CD4-positive, alpha-beta T cell (primary cell): ENCODE results near the gene CDH24. TPM values are rescaled to one million over a fixed set of nuclear protein-coding genes. Genes with fewer than 3 reads are reported as not detected.
A peak's percentile ranks its signal among the peaks of the same experiment; 100 is the strongest.

Experiments used
- ATAC-seq: fragments of 200-7000 bp; cut with Tn5 transposase; one replicate; pipeline ENCODE4 v1.10.0; 2022; ENCODE audit warnings: mild to moderate bottlenecking; ENCODE audit not compliant: poor library complexity
- CTCF ChIA-PET: fragments of 350-600 bp; sonication (Branson Sonifier 250); formaldehyde crosslinking; loops from one replicate; lab custom pipeline; 2021; ENCODE audit warnings: antibody characterized with exemption, inconsistent platforms; lab: Charles Lee
- POLR2A ChIA-PET: fragments of 350-600 bp; sonication (Branson Sonifier 250); formaldehyde crosslinking; loops from one replicate; lab custom pipeline; 2021; ENCODE audit warnings: antibody characterized with exemption, inconsistent platforms; lab: Charles Lee
- DNase-seq, 14 experiments: peaks; one replicate each; pipeline ENCODE4 v3.0.0-alpha.2; 2013 to 2020; ENCODE audit warnings: mixed read lengths in 2 of 14
- H3K27ac ChIP-seq, 2 donors: one replicate each; pipeline versions ENCODE4 v1.5.1 to v1.7.0; 2013; ENCODE audit warnings: low read length in 2 of 2, low read depth in 1 of 2, mild to moderate bottlenecking in 1 of 2
- H3K27me3 ChIP-seq, 2 experiments: 1 replicate in 1 of 2; 2 replicates in 1 of 2; pipeline versions ENCODE4 v1.6.1 to v1.7.0; 2013; ENCODE audit warnings: low read length in 2 of 2, control low read depth in 1 of 2, mild to moderate bottlenecking in 1 of 2, moderate library complexity in 1 of 2; ENCODE audit not compliant: insufficient read depth in 2 of 2, control insufficient read depth in 1 of 2
- H3K36me3 ChIP-seq: one replicate; pipeline ENCODE4 v1.6.1; 2013; ENCODE audit warnings: low read length, control low read depth; ENCODE audit not compliant: insufficient read depth
- H3K4me1 ChIP-seq: one replicate; pipeline ENCODE4 v1.6.1; 2013; ENCODE audit warnings: low read length, control low read depth; ENCODE audit not compliant: insufficient read depth
- H3K4me3 ChIP-seq: one replicate; pipeline ENCODE4 v1.5.1; 2013; ENCODE audit warnings: mild to moderate bottlenecking, low read length, moderate library complexity
- H3K9me3 ChIP-seq, 2 experiments: 1 replicate in 1 of 2; 2 replicates in 1 of 2; pipeline versions ENCODE4 v1.6.1 to v1.7.0; 2013; ENCODE audit warnings: low read length in 2 of 2, mild to moderate bottlenecking in 2 of 2, control low read depth in 1 of 2, moderate library complexity in 1 of 2; ENCODE audit not compliant: control insufficient read depth in 1 of 2, insufficient read depth in 1 of 2
- H3K27ac Mint-ChIP-seq: one replicate; pipeline ENCODE4 v1.8.0; 2020; ENCODE audit warnings: mixed read lengths
- H3K27me3 Mint-ChIP-seq: one replicate; pipeline ENCODE4 v1.8.0; 2021; ENCODE audit warnings: mixed read lengths
- H3K36me3 Mint-ChIP-seq: one replicate; pipeline ENCODE4 v1.8.0; 2021; ENCODE audit warnings: low read depth, mixed read lengths
- H3K4me1 Mint-ChIP-seq: one replicate; pipeline ENCODE4 v1.8.0; 2021; ENCODE audit warnings: low read depth, mixed read lengths
- H3K4me3 Mint-ChIP-seq: one replicate; pipeline ENCODE4 v1.8.0; 2020; ENCODE audit warnings: mild to moderate bottlenecking, mixed read lengths
- H3K9me3 Mint-ChIP-seq: one replicate; pipeline ENCODE4 v1.8.0; 2020; ENCODE audit warnings: mixed read lengths
- CTCF ChIP-seq: fragments of 200-600 bp; IDR thresholded peaks from one replicate; pipeline ENCODE4 v1.8.0; 2022; ENCODE audit warnings: antibody characterized with exemption, mild to moderate bottlenecking
- intact Hi-C, 2 experiments: fragments of 100-400 bp; cut with DNase I in 1 of 2; cut with micrococcal nuclease in 1 of 2; formaldehyde crosslinking; loops; one replicate each; pipeline versions ENCODE4 v1.15.1 to v1.9.0; 2023 to 2025; cut with DNase I, micrococcal nuclease
- total RNA-seq, 174 experiments: library from RNA in 2 of 174; stranded (reverse) in 2 of 174; gene quantifications; one replicate each; pipeline ENCODE4 v1.2.3 and lab custom pipeline; 2021 to 2026

The CDH24 gene
- total RNA-seq, 2 experiments from 2014 or later = 3.3 to 3.7 TPM

GRCh38 chr14:23021889-23022442 lies 35.4 kb downstream of the CDH24 start:
- Mint-ChIP-seq H3K4me1 (peaks cover 63% of the 10 kb centered on the region), H3K9me3 (no peaks in the 10 kb centered on the region), H3K36me3 (peaks cover 28% of the 10 kb centered on the region), H3K27ac (peak overlapping the region; percentile 87), H3K4me3 (peak overlapping the region; percentile 79), H3K27me3 (no peaks in the 10 kb centered on the region)
- ChIA-PET POLR2A (interaction anchor here (1.8 to 4.2 kb wide), 4 partner anchors 11 to 73 kb away, joined by 5 to 71 read pairs (median 18); partner anchors contain the start of genes ACIN1, C14orf119 and PSMB5), CTCF (interaction anchor here (0.9 to 1.9 kb wide), 5 partner anchors 10 to 36 kb away, joined by 3 to 7 read pairs (median 4); no protein-coding TSS in a partner anchor)
- Histone ChIP-seq H3K4me1 (peaks cover 49% of the 10 kb centered on the region), H3K4me3 (peak overlapping the region; percentile 36), H3K27me3 (no peaks in the 10 kb centered on the region), H3K27ac (peak overlapping the region in 1 of 2 donors; percentile 25), H3K36me3 (peaks cover 13% of the 10 kb centered on the region), H3K9me3 (no peaks in the 10 kb centered on the region)
- no peak for TF ChIP-seq CTCF
- ATAC-seq (no peak), DNase-seq (no peak)
- intact Hi-C loops = no loop called here

- DNase-seq = no peak
- H3K9me3 Mint-ChIP-seq = no peaks in the 10 kb centered on the region
- peak overlapping the region in 1 of 2 donors; percentile 25 for H3K27ac ChIP-seq
- H3K27me3 ChIP-seq = no peaks in the 10 kb centered on the region
- peak overlapping the region; percentile 79 for H3K4me3 Mint-ChIP-seq
- POLR2A ChIA-PET = interaction anchor here (1.0 to 4.2 kb wide), 7 partner anchors 9 to 74 kb away, joined by 3 to 71 read pairs (median 8); partner anchors contain the start of genes ACIN1, C14orf119 and PSMB5
- no peak for TF ChIP-seq CTCF
- CTCF ChIA-PET = interaction anchor here (1.1 to 1.9 kb wide), 3 partner anchors 10 to 27 kb away, joined by 4 to 7 read pairs (median 6); no protein-coding TSS in a partner anchor
- H3K27me3 Mint-ChIP-seq = no peaks in the 10 kb centered on the region
- H3K4me3 ChIP-seq = peak overlapping the region; percentile 36
- intact Hi-C loops = no loop called here
- ATAC-seq = no peak
- H3K36me3 Mint-ChIP-seq = peaks cover 28% of the 10 kb centered on the region
- peak overlapping the region; percentile 87 for H3K27ac Mint-ChIP-seq
- H3K4me1 ChIP-seq = peaks cover 49% of the 10 kb centered on the region
- no peaks in the 10 kb centered on the region for H3K9me3 ChIP-seq
- peaks cover 13% of the 10 kb centered on the region for H3K36me3 ChIP-seq
- H3K4me1 Mint-ChIP-seq = peaks cover 63% of the 10 kb centered on the region
Observed at GRCh38 chr14:23021434-23021833, 35.9 kb downstream of the CDH24 start.

GRCh38 chr14:23020143-23021128 lies 36.9 kb downstream of the CDH24 start:
- Histone ChIP-seq H3K4me1 (peaks cover 41% of the 10 kb centered on the region), H3K9me3 (no peaks in the 10 kb centered on the region), H3K36me3 (peaks cover 3% of the 10 kb centered on the region), H3K27me3 (no peaks in the 10 kb centered on the region), H3K4me3 (peak overlapping the region; percentile 36), H3K27ac (peak overlapping the region in 1 of 2 donors; percentile 33)
- Mint-ChIP-seq H3K9me3 (no peaks in the 10 kb centered on the region), H3K36me3 (peaks cover 19% of the 10 kb centered on the region), H3K4me1 (peaks cover 60% of the 10 kb centered on the region), H3K27ac (peak overlapping the region; percentile 87), H3K4me3 (peak overlapping the region; percentile 79), H3K27me3 (no peaks in the 10 kb centered on the region)
- CTCF ChIA-PET = interaction anchor here (1.1 to 1.9 kb wide), 3 partner anchors 14 to 48 kb away, joined by 3 to 8 read pairs (median 6); no protein-coding TSS in a partner anchor
- no peak for TF ChIP-seq CTCF
- POLR2A ChIA-PET = interaction anchor here (1.0 to 4.0 kb wide), 10 partner anchors 8 to 281 kb away, joined by 3 to 71 read pairs (median 4); partner anchors contain the start of genes PRMT5 and PSMB5
- intact Hi-C loops = loop anchor here in 1 of 2 experiments (1.0 kb wide), 2 partner anchors 10 to 14 kb away; partner anchors contain the start of genes C14orf93 and PSMB5
- ATAC-seq (peak; percentile 89), DNase-seq (peak in 4 of 14 experiments; percentile 18 to 55 (median 38))
